IPS-18c (cell line): ENCODE measurements around the gene KCTD11.

Experiments used
- H3K4me3 ChIP-seq: 2 replicates; pipeline ENCODE4 v1.7.0; 2013; ENCODE audit warnings: low read depth, mild to moderate bottlenecking, low read length, moderate library complexity; ENCODE audit not compliant: insufficient read depth
- H3K9me3 ChIP-seq: one replicate; pipeline ENCODE4 v1.6.1; 2013; ENCODE audit warnings: mild to moderate bottlenecking, low read length, moderate library complexity; ENCODE audit not compliant: control insufficient read depth, insufficient read depth

The KCTD11 gene

DNA sequence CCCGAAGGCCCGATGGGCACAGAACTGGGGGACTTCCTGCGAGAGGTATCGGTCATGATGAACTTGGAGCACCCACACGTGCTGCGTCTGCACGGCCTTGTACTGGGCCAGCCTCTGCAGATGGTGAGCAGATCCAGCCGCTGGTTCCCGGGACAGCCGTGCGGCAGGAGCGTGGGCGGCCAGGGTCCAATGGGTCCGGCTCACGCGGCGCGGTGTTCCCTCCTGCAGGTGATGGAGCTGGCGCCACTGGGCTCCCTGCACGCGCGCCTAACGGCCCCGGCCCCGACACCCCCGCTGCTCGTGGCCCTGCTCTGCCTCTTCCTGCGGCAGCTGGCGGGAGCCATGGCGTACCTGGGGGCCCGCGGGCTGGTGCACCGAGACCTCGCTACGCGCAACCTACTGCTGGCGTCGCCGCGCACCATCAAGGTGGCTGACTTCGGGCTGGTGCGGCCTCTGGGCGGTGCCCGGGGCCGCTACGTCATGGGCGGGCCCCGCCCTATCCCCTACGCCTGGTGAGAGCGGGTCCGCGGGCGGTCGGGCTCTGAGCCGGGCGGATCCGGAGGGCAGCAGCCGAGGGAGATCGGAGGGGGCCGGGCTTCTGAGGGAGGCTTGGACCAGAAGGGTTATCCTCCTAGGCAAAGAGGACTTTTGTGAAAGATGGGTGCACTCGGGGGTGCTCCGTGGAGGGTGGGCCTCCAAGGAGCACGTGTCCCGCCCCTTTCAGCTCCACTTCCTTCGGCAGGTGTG, 32.0 kb downstream of the KCTD11 start:
- Histone ChIP-seq H3K9me3 (peaks cover 5% of the 10 kb centered on the region), H3K4me3 (peak overlapping the region; percentile 55)

DNA sequence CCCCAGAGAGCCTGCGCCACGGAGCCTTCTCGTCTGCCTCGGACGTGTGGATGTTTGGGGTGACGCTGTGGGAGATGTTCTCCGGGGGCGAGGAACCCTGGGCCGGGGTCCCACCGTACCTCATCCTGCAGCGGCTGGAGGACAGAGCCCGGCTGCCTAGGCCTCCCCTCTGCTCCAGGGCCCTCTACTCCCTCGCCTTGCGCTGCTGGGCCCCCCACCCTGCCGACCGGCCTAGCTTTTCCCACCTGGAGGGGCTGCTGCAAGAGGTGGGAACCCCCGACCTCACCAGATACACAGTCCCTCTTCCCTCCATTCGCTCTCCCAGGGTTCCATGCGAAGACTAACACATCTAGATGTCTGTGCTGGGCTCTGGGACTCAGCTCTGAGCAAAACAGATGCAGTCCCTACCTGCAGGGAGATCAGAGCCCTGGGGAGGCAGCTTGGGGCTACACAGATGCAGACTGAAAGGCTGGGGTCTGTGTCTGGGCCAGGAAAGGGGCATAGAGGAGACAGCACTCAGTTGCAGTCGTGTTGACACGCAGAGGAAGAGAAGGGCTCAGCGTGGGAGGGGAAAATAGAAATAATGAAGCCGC, 32.6 kb downstream of the KCTD11 start:
- H3K9me3 ChIP-seq, result peaks cover 4% of the 10 kb centered on the region
- H3K4me3 ChIP-seq, result peak overlapping the region; percentile 55

DNA sequence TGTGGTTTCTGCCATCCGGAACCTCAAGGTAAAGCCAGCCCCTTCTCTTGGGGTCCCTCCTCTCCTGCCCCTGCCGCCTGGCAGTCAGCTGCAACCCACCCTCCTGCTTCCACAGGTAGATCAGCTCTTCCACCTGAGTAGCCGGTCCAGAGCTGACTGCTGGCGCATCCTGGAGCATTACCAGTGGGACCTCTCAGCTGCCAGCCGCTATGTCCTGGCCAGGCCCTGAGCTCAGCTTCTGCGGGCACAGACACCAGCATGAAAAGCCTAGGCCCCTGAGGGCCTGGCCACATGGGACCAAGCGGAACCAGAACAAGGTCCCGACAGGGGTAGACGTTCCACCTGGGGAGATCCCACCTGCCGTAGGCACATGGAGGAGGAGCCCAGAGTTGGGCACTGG, 36.9 kb downstream of the KCTD11 start:
- H3K9me3 ChIP-seq, result peaks cover 2% of the 10 kb centered on the region
- H3K4me3 ChIP-seq, result no peak overlapping the region

DNA sequence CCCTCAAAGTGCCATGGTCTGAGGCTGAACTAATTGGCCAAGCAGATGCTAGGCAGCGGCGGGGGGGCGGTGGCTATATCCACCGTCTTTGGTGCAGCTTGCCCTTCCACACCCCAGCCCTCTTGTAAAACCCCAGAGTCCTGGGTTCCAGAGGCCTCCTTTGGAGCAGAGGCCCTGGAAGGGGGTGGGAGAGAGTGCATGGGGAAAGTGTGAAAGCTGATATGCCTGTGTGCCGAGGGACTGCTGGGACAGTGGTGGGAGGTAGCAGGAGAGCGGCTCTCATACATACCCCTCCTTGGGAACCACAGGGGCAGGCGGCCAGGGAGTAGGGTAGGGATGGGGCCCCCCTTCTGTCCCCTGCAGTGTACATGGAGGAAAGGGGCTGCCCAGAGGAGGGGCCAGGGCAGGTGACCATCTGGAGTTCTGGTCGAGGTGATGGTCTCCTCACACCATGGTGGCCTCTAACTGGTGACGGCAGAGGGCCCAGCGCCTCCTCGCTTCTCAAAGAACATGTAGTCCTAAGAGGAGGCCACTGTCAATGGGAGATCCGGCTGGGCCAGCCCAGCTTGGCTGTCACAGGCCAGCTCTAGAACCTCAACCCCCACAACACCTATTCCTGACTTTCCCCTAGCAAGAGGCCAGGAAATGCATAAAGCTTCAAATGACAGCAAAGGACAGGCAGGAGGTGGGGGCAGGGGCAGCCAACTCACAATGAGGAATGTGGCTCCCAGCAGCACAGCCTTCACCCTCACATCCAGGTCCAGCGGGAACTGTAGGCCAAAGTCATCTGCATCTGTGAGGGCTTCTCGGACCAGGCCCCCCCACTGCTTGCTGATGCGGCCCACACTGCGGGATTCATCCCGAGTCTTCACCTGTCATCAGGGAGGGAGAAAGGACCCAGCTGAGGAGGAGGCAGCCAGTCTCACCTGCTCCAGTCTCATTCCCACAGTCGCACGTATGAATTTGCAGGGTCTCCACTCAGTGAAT, 38.3 kb downstream of the KCTD11 start:
- Histone ChIP-seq H3K4me3 (no peak overlapping the region), H3K9me3 (no peaks in the 10 kb centered on the region)

DNA sequence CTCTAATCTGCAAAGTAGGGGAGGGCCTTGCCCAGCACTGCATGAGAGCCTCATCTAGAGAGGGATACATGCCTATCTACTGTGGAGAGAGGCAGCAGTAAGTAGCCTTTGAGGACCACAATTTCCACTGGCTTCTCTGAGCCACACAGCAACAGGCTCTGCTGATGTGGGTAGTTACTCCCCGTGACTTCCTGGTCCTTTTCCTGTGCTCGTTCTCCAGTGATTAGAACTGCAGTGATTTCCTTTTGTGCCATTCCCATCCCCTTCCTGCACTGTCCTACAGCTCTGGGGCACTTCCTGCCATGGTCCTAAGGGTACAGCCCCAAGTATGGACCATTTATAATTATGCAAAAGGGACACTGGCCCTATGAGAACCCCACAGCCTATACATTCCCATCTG, 39.3 kb downstream of the KCTD11 start:
- Histone ChIP-seq H3K4me3 (no peak overlapping the region), H3K9me3 (no peaks in the 10 kb centered on the region)

DNA sequence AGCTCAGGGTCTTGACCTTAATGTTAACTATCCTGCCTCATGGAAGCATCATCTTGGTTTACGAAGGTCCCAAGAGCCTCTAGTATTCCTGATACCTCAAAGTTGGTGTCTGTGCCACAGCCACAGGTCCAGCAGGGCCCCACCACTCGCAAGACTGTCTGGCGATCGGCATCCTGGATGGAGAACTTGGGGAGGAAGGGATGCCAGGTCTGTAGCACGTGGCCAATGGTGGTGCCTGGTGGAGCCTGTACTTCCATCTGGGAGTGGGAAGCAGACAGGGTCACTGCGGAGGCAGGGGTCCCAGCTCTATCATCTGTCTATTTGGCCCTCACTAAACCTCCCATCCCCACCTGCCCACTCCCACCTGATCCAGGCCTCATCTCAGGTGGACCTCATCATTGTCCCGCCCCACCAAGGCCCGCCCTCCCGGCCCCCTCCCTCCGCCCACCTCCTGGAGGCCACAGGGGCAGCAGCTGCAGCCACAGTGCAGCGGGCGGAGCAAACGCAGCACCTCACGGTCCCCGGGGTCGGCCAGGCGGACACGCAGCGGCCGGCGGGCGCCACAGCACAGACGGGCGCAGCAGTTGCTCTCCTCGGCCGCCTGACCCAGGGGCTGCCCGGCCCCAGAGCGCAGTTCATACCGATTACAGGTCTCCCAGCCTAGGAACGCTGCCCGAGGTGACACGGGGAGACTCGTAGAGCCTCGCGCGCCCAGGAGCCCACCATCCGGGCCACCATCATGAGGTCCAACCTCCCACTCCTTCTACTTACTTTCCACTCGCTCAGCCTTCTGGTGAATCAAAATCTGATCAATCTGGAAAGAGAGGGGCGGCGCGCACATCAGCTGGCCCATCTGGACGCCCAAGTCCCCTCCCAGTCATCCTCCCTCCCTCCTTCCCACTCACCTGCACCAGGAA, 41.0 kb downstream of the KCTD11 start:
- Histone ChIP-seq H3K9me3 (no peaks in the 10 kb centered on the region), H3K4me3 (peak overlapping the region; percentile 84; the same call in 1 of the 2 replicates)

DNA sequence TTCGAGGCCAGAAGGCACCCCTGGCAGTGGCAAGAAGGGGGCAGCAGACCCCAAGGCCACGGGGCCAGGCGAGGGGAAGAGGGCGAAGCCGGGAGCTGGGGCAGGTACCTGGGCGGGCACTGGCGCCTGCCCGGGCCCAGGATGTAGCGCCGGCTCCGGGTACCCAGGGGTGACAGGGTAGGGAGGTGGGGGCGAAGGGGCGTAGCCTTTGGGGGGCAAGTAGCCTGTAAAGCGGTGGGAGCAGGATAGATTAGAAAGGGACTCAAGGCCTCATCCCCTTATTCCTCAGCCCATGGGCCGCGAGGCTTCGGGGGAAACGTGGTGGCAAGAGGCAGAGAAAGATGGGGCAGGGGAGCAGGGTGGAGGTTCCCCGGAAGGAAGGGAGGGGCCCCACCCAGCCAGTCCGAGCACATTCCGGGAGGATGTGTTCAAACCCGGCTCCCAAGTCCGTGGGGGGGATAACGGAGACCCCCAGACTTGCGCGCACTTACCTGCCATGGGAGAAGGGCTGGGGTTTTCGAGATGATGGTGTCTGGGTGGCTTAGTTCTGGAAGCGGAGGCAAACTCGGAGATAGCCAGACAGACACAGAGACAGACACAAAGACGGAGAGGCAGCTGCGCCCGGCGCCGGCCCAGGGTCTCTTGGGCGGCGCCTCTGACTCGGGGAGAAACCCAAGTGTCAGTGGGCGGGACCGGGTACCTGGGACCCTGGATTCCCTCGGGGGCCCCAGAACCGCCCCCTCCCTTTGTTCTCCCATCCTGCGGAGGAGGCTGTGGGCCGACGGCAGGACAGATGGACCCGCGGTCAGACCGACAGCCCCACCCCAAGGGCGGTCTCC, 41.9 kb downstream of the KCTD11 start:
- no peaks in the 10 kb centered on the region for H3K9me3 ChIP-seq
- peak overlapping the region; percentile 84 for H3K4me3 ChIP-seq

DNA sequence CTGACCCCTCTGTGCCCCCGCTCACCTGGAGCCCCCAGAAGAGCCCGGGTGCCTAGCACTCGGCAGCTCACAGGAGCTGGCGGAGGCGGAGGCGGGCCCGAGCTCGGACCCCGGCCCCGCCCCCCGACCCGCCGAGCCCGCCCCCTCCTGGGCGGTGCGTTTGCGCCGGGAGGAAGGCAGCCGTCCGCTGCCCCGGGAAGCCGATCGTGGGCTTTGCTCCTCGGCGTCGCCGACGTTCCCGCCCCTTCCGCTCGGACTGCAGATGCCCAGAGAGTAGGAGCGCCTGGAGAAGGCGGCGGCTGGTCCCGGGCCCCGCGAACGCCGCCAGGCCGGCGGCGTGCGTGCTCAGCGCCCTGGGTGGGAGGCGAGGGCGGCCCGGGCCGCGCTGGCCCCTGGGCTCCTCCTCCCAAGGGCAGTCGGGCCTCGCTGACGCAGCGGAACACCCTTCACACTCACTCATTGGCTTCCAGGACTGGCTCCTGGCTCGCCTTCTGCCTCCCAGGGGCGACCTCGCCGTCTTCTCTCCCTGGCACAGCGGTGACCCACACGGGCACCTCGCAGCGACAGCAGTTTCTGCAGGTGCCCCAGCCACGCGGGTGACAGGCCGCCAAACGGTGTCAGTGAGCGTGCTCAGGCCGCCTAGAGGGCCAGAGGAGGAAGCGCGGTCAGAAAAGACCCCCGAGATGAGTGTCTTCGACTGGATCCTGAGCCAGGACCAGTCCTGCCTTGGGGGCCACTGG, 42.7 kb downstream of the KCTD11 start, which contains the start of gene PLSCR3:
Gene PLSCR3 (minus strand): TSS at position 74 of the 740 bp plus-strand sequence. CDS start 415 bp downstream, outside the sequence.
- Histone ChIP-seq H3K4me3 (peak within 1 kb of the TSS; percentile 84), H3K9me3 (no peaks in the 10 kb centered on the region)

DNA sequence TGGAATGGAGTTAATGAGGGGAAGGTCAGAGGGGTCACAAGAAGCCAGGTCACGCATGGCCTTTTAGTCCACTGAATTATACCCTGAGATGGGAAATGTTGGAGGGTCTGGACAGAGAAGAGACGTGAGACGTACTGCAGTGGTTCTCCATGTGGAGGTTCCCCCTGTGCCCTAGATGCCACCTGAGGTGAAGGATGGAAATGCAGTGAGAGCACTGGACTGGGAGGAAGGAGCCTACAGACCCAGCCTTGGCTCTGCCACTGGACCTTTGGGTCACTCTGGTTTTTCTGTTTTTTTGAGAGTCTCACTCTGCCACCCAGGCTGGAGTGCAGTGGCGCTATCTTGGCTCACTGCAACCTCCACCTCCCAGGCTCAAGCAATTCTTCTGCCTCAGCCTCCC, 44.2 kb downstream of the KCTD11 start:
- H3K4me3 ChIP-seq, result no peak overlapping the region
- no peaks in the 10 kb centered on the region for H3K9me3 ChIP-seq

DNA sequence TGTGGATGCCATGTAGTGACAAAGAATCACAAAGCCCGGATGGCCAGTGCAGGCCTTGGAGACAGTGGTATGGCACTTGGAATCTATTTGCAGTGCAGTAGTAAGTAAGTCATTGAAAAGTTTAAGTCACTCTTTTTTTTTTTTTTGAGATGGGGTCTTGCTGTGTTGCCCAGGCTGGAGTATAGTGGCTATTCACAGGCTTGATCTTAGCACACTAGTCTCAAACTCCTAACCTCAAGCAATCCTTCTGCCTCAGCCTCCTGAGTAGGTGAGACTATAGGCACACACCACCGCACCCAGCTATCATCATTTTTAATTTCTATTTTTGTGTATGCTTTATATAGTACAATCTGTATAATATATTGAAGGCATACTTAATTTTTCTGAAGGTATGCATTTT, 46.6 kb downstream of the KCTD11 start:
- no peak overlapping the region for H3K4me3 ChIP-seq
- H3K9me3 ChIP-seq, result no peaks in the 10 kb centered on the region

DNA sequence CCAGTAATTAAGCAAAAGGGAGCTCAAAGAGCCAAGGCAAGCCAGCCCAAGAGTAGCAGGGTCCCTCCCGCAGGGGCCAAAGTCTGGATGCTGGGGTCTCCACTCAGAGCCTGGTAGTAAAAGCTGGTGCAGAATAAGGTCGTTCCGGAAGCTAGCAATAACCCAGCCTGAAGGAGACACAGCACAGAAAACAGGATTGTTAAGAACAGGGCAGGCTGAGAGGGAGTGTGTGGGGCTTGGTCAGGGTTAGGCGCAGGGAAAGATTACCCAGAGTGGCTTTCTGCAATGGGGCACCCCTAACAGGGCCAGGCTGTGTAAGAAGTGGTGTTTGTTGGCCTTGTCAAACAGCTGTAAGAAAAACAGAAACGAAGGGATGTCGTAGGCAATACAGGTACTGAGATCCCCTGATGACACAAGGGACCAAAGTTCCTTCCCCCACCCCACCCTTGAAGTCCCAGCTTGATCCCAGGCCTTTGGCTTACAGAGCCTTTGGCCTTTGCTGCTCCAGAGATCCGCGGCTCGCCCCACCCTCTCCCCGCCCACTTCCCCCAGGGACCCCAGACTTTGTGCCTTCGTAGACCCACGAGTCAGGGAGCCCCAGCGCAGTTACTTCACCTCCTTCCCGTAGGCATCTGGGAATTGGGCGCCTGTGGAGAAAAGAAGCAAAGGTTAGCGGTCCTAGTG, 51.2 kb downstream of the KCTD11 start:
- Histone ChIP-seq H3K4me3 (peak overlapping the region; percentile 93), H3K9me3 (no peaks in the 10 kb centered on the region)

DNA sequence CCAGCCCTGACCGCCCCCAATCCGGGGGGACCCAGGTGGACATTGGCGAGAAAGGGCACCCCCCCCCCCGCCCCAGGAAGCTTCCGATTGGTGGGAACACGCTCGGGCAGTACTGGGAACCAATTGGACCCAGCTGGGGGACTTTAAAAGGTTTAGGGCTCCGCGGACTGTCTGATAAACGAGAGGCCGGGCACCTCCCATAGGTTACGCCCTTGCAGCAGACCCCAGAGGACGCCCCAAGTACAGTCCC, 51.7 kb downstream of the KCTD11 start:
- H3K4me3 ChIP-seq, result peak overlapping the region; percentile 93
- no peaks in the 10 kb centered on the region for H3K9me3 ChIP-seq

DNA sequence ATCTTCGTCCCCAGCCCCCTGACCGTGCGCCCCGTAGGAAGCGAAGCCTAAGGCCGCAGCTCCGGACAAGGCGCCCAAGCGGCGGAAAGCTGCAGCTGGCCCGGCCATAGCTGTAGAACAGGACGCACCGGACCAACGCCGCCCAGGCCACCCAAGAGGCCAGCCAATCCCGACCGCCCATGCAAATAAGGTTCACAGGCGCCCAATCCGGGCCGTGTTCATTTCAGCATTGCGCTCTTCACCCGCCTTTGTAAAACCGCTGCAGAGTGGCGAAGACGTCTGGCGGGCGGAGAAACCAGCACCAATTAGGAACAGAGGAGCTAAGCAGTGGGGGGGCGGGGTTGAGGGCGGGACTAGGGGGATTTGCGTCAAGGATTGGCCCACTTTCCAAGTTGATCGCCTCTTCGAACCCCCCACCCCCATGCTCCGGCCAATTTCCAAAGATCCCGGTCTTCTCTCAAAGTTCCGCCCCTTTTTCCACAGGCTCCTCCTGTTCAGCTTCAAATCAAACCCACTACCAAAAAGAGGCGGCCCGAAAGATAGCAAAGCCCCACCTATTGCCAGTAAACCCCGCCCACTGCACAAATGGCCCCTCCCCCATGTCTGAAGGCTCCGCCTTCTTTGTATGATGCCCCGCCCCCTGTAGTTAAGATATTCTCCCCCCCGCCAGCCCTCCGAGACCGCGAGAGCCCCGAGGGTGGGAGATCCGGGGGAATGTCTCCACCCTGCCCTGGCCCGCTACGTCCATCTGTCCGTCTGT, 52.2 kb downstream of the KCTD11 start, which contains the start of gene TMEM256:
Gene TMEM256 (minus strand): TSS at position 121 of the 760 bp plus-strand sequence. CDS start 13 bp downstream, at position 108.
- Histone ChIP-seq H3K4me3 (peak within 1 kb of the TSS; percentile 93), H3K9me3 (no peaks in the 10 kb centered on the region)
